SIG-M5 treated with dmso at 0.1 percent for 504 hours (cell line): ENCODE results near the gene PRKAB1.

Source experiments
- DNase-seq: peaks from one replicate; lab custom pipeline; 2025; ENCODE audit not compliant: unreplicated experiment; lab: John Stamatoyannopoulos, UW

The PRKAB1 gene

GRCh38 chr12:119661882-119662281 is 6.1 kb upstream of the PRKAB1 start:
- DNase-seq = no peak

- no peak for DNase-seq
Measured at GRCh38 chr12:119664642-119665041, 3.3 kb upstream of the PRKAB1 start.

GRCh38 chr12:119665164-119665929 is 2.6 kb upstream of the PRKAB1 start:
- DNase-seq = no peak

- DNase-seq = peak; percentile 52
Measured at GRCh38 chr12:119666226-119666795, 1.6 kb upstream of the PRKAB1 start.

- DNase-seq = peak; percentile 27
Measured at GRCh38 chr12:119666900-119667576, 895 bp upstream of the PRKAB1 start.

DNA sequence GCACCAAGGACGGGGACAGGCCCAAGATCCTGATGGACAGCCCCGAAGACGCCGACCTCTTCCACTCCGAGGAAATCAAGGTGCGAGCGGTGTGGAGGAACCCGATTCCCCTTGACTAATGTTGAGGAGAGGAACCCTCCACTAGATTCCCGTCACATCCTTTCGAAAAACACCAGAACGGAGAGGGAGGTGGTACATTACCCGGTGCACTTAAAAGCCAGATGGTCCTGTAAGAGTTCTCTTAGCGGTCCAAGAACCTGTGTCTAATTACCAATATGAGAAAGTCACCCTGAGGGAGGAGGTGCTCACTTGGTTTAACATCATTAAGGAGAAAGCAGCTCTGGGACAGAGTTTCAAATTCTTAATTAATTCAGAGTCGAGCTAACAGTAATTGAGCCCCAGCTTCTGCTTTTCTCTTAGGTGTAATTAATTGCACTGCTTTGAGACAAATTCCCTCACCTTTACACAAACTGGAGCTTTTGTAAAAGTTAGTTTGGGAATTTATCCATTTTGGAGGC is 450 bp downstream of the PRKAB1 start:
- DNase-seq = peak; percentile 43

DNA sequence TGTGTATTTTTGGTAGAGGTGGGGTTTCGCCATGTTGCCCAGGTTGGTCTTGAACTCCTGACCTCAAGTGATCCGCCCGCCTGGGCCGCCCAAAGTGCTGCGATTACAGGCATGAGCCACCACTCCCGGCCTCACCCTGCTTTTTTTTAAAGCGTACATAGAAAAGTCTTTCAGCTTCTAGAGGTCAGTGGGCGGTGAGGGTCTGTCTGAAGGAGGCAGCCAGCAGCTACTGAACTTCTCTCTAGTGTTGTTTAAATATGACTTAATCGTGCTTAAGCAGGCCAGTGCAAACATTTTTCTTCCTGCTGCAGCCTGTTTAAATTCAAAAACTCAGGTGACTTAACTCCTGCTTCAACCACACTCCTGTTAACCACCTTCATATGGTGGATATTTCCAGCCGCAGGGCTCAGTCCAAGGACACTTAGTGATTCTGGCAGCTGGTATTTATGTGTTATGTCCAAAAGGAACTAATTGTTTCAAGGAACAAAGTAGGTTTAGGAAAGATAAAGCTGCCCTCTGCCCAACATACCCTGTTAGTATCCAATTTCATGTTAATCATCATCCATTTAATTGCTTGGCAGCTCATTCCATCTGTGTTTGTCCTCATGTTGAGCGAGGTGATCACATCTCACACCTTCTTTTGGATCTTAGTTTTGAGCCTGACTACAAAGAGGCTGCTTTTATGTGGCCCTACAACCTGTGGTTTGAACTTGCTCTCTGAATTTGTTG is 2.0 kb downstream of the PRKAB1 start:
- DNase-seq = no peak

DNA sequence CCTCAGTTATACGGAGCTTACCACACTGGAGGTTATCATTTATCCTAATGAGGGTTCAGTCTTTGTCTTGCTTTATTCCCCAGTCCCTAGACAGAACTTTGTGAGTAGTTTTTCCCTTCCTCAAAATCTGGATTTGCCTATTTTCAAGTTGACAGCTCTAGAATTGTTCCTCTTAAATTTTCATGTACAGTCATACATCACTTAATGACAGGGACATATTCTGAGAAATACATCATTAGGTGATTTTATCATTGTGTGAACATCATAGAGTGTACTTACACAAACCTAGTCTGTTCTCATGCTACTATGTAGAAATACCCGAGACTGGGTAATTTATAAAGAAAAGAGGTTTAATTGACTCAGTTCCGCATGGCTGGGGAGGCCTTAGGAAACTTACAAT is 3.1 kb downstream of the PRKAB1 start:
- no peak for DNase-seq

- DNase-seq = no peak
Measured at GRCh38 chr12:119672194-119672593, 4.3 kb downstream of the PRKAB1 start.

DNA sequence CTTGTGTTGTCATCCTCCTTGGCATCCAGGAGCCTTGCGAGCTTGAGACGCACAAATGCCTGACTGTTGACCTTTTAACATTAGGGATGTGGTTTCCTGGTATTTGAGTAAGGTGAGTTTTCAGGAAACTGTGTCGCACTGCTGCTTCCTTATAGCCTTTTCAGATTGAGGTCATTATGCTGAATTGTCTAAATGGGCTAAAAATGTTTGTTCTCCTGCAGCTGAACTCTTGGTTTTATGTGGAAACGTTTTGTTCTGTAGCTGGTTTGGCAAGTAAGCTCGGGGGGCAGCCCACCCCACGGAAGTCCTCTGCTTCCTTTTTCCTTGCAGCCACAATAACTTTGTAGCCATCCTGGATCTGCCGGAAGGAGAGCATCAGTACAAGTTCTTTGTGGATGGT is 5.7 kb downstream of the PRKAB1 start:
- no peak for DNase-seq

DNA sequence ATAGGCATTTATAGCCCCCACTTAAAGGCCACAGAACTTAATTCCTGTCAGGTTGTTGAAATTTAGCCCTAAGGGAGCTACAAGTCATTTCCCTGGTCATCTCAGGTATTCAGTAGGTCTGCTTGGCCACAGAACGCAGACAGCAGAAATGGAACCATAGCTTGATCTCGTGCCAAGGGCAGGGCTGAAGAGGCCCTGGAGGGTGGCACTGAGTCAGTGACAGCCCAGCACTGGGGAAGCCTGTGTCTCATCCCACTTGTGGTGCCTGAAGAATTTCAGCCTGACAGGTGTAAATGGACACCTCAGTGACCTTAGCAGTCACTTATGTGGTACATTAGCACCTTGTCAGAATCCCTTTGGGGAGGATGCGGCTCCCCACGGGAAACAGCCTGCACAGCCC is 6.6 kb downstream of the PRKAB1 start:
- no peak for DNase-seq

DNA sequence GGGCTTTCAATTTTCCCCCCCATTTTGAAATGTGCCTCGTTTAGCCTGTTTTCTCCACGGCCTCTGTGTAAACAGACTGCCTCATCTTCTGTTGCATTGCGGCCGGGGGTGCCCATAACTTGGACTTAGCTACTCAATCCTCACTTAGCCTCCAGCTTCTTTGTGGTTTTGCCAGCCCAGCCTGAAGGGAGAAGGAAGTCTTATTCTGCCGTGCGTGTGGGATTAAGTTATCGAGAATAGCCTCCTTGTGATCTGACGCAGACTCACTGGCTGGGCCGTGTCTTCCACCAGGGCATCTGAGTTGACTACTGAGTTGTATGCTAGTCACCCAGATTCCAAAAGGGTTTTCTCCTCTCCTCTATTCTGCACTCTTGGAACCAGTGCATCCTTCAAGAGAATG is 8.1 kb downstream of the PRKAB1 start:
- no peak for DNase-seq

DNA sequence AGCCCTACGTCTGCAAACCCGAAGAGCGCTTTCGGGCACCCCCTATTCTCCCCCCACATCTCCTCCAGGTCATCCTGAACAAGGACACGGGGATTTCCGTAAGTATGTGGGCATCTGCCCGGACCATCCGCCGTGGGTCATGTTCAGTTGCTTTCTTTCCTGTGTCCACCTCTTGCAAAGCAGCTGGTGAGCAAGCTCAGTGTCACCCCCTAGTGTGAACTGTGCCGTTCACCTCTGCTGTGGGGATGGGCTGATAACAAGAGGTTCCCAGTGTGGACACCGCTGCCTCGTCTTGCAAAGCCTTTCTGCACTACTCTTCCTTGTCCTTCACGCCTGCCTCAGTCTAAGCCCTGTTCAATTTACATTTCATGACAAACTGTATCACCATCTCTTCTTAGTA is 8.6 kb downstream of the PRKAB1 start:
- DNase-seq = no peak

GRCh38 chr12:119678459-119678858 is 10.5 kb downstream of the PRKAB1 start:
- no peak for DNase-seq

GRCh38 chr12:119679081-119679480 is 11.1 kb downstream of the PRKAB1 start:
- no peak for DNase-seq

DNA sequence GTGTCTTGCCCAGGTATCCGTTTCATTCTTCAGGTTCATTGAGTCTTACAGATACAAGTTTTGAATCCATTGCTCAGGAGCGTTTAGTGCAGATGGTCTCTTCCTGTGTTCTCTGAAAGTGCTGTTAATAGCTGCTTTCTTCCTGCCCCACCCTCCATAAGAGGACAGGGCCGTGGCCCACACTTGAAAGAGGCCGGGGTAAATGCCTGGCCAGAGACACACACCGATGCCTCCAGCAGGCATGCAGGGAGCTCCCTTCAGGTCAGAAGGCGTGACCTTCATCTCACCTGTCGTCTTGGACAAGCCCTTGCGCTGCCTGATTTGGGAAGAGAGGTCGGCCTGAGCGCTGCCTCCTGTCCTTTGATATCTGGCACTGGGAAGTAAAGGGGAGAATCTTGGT is 11.6 kb downstream of the PRKAB1 start:
- no peak for DNase-seq

- no peak for DNase-seq
Measured at GRCh38 chr12:119681111-119681510, 13.2 kb downstream of the PRKAB1 start.

DNA sequence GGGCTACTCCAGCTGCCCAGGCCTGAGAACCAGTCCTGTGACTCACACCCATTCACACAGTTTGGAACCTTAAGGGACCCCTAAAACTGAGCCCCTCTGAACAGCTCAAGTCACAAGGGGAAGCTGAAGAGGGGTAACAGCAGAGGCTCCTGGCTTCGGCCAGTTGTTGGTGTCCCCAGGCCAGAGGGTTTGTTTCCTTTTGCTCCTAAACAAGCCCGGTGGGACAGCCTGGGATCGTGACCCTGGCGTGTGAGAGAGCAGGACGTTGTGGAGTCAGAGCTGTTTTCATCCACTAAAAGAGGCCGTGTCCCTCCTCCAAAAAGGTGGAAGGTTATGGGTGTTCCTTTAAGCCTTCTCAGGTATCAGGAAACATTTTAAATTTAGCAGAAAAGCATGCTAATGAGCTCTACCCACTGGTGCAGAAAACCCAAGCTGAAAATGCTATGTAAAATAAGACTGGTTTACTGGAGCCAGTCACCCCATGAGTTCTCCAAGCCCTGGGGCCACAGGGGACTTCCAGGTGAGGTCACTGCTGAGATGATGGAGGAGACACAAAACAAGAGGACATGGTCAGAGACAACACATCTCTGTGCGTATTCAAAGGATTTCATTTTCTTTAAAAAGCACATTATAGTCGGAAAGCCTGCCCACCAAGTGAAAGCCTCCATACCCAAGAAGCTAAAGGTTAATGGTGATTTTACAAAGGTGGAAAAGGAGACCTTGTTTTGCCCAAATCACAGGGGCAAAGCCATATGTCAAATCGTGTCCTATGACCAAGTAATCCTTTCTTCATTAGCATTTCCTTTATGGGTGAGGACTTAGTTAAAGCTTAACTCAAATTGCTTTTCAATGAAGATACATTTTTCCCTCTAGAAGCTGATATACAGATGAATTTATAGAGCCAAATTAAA is 14.1 kb downstream of the PRKAB1 start:
- no peak for DNase-seq

DNA sequence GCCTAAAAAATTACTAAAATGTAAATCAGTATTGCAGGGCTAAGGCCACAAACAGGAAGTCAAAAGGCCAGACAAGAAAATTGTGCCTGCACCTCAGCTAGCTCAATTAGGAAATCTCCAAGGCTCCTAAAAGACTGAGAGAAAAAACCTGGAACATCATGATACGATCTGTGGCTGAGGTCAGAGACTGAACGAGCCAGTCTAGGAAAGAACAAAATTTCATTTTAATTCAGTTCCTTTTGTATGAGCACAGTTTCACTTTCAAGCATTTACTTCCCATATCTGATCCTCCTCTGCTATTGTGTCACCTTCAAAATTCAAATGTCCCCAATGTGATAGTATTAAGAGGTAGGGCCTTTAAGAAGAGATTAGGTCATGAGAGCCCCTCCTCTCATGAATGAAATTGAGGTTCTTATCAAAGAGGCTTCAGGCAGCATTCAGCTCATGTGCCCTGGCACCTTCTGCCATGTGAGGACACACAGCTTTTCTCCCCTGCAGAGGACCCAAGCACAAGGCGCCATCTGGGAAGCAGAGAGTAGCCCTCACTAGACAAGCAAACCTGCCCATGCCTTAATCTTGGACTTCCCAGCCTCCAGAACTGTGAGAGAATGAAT is 14.8 kb downstream of the PRKAB1 start:
- peak; percentile 87 for DNase-seq

GRCh38 chr12:119683413-119683812 is 15.5 kb downstream of the PRKAB1 start:
- DNase-seq = no peak
